HepG2 (cell line): ENCODE results near the gene ARHGEF6.

Experiments used
- RFX5 ChIP-seq: IDR thresholded peaks from 2 replicates; pipeline ENCODE4 v1.6.1; 2011; ENCODE audit warnings: low read depth, low read length, improper control_type of control experiment
- ZNF816 ChIP-seq: sonication (generic); formaldehyde crosslinking; IDR thresholded peaks from 2 replicates; pipeline ENCODE4 v1.8.0; 2022; ENCODE audit warnings: missing genetic modification reagents, mild to moderate bottlenecking, borderline replicate concordance
- TF ChIP-seq, protein P1 (sequence below): sonication (generic); formaldehyde crosslinking; IDR thresholded peaks from 2 replicates; pipeline ENCODE4 v1.5.0; 2020; ENCODE audit warnings: mild to moderate bottlenecking, missing genetic modification reagents, moderate library complexity

DNA sequence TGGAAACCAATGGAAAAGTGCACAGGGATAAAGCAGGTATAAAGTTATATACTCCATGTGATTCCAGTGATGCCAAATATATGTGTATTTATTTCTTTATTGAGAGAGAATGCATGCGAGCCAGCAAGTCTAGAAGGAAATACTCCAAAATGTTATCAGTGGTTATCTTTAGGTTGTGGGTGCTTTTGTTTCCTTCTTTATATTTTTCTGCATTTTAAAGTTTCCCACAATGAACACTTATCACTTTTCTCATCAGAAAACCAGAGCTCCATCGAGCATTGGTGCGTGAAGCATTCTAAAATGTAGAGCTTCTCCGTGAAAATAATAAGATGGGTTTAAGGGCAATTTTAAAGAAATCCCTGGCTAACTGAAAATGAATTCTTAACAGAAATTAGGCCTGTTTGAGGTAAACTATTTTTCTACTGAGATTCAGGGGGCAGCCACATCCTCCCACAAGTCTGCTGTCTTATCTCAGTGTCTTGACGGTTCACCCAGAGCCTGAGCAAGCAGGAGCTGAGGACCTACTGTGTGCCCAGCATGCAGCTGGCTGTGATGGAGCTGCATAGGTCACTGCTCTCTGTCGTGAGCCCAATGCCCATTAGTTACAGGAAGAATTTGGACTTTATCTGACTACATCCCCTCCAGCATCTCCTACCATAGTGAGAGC is 151.5 kb downstream of the ARHGEF6 start:
- TF ChIP-seq, protein P1, sequence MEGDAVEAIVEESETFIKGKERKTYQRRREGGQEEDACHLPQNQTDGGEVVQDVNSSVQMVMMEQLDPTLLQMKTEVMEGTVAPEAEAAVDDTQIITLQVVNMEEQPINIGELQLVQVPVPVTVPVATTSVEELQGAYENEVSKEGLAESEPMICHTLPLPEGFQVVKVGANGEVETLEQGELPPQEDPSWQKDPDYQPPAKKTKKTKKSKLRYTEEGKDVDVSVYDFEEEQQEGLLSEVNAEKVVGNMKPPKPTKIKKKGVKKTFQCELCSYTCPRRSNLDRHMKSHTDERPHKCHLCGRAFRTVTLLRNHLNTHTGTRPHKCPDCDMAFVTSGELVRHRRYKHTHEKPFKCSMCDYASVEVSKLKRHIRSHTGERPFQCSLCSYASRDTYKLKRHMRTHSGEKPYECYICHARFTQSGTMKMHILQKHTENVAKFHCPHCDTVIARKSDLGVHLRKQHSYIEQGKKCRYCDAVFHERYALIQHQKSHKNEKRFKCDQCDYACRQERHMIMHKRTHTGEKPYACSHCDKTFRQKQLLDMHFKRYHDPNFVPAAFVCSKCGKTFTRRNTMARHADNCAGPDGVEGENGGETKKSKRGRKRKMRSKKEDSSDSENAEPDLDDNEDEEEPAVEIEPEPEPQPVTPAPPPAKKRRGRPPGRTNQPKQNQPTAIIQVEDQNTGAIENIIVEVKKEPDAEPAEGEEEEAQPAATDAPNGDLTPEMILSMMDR (CRISPR knock-in tag): no peak
- no peak for TF ChIP-seq ZNF816 (CRISPR knock-in tag)
- TF ChIP-seq RFX5: no peak
